CD4-positive, alpha-beta T cell treated with Interleukin-2 at 100 ng/mL for 4 hours (primary cell): ENCODE results near the gene CADPS2.

Experiments
- DNase-seq: peaks from one replicate; pipeline ENCODE4 v3.0.0-alpha.2; 2020; ENCODE audit warnings: low spot score

Gene CADPS2

DNA sequence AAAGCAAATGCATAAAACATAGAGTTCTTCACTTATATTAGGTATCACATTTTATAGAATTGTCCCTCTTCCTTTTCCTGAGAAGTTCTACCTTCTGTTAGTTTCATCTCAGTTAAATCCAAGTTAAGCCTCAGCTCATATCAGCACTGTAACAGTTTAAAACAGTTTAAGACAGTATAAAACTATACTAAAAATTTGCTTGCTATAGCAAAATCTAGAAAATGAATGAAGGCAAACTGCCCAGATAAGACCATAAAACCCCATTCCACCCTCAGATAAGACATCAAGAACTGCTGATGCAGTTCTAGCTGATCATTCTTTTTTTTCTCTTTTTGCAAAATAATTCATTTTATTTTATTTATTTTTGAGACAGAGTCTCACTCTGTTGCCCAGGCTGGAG is 364.5 kb downstream of the CADPS2 start:
- no peak for DNase-seq

DNA sequence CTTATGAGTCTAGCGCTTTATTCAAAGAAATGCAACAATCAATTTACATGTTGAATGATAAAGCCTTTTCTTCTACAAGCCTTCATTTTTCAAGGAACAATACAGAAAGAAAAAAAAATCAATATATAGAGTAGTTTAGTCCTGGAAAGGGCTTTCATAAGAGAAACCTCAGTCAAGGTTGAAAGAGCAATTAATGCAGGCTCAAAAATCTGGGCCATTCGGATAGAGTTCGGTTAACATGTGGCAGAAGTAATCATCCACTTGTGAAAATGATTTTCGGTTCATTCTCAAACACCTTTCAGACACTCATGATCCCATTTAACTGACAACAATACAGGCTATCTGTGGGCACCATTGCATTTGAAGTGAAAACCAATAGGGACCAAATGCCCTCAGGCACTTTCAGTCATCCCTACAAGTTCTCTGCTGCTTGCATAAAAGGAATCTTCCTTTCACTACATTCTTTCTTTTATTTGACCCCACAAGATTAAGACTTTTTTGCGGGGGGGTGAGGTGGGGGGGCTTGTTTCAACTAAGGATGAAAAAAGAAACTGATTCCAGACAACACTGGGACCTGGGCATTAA is 365.2 kb downstream of the CADPS2 start:
- DNase-seq = no peak

- DNase-seq = no peak
Observed at GRCh38 chr7:122518488-122518887, 367.8 kb downstream of the CADPS2 start.

DNA sequence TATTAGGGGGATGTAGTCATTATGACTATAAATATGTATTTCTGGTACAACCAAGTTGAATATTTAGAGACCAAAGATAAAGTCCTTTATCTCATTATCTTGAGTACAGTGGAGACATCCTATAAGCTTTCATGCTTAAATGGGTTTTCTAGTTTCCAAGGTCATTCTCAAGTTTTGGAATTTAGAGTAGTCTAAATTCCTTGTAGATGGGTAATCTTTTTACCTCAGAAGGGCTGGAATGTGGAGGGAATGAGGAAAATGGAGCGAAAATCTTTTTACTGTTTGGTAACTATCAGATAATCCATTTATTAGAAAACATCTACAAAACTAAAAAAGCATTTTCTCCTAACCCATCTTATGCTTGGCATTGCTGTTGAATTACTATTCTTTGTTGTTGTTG is 368.7 kb downstream of the CADPS2 start:
- DNase-seq = no peak

DNA sequence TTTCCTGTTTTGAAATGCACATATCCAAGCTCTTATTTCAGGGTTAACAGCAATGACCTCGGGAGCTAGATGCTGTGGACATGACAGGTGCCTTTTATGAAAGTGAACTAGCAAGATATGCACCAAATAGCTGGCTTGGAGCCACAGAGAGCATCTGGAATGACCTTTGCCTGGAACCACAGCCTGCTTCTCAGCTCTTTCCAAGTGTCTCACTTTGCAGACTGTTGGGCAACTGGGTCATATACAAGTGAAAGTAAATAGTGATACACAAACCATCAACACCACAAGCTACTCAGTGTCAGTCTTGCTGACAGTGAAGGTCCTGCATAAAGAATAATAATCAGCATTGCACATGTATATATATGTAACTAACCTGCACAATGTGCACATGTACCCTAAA is 370.9 kb downstream of the CADPS2 start:
- no peak for DNase-seq

GRCh38 chr7:122511268-122511667 is 375.0 kb downstream of the CADPS2 start:
- DNase-seq = no peak

DNA sequence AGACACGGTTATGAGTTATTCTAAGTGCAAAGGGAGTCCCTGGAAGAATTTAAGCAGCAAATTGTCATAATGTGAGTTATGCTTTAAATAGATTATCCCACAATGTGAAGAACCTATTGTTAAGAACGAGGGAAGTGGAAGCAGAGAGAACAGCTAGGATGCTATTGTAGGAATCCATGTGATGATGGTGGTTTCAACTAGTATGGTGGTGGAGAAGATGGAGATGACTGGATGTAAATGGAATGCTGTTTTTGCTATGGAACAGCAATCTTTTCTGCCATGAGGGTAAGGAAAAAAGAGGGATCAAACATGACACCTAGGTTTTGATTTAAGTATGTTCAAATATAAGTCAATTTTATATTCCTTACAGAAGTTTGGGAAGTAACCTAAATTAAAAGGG is 378.7 kb downstream of the CADPS2 start:
- DNase-seq = no peak

DNA sequence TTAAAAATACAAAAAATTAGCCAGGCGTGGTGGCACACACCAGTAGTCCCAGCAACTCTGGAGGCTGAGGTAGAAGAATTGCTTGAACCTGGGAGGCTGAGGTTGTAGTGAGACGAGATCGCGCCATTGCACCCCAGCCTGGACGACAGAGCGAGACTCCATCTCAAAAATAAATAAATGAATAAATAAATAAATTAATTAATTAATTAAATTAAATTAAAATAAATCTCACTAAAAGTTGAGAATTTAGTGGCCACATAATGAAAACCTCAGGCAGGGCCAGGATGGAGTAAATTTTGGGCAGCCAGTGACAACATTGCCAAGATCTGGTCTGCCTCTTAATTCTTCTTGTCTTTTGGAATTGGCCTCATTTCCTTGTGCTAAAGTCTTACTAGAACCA is 394.3 kb downstream of the CADPS2 start:
- DNase-seq = no peak

DNA sequence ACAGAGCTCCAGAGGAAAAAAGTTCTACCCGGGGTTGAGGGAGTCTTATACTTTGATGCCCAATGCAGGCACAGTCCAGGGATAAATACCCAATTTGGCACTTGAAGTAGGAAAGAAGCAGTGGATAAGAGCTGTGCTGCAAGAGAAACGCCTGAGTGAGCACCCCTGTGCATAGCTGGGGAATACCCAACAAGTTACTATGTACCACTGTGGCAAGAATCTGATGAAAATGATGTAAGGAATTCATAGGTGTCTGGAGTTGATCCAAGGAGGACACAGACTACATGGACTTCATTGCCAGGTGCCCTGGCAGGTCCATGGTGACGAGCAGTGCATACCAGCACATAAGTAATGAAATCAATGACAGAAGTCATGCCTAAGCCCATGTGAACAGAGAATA is 398.0 kb downstream of the CADPS2 start:
- no peak for DNase-seq

DNA sequence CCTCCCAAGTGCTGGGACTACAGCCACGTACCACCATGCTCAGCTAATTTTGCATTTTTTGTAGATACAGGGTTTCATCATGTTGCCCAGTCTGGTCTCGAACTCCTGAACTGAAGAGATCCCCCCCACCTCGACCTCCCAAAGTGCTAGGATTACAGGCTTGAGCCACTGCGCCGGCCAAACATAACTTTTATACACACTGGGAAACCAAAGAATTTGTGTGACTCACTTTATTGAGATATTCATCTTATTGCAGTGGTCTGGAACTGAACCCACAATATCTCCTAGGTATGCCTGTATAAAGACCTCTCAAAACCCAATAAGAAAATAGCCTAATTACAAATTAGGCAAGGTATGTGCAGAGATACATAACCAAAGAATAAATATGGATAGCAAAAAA is 399.1 kb downstream of the CADPS2 start:
- no peak for DNase-seq

GRCh38 chr7:122485856-122486255 is 400.4 kb downstream of the CADPS2 start:
- DNase-seq = no peak

DNA sequence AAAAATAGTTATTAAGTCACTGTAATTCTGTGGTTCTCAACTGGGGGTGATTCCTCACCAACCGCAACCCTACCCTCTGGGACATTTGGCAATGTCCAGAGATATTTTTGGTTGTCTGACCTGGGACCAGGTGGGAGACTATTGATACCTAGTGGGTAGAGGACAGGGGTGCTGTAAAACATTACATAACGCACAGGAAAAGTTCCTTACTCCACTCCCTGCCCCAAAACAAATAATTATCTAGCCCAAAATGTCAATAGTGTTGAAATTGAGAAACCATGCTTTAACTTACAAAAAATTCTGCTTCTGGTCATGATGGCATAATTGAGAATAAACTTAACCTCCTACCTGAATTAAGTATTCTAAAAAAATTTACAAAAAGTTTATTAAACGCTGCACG is 404.0 kb downstream of the CADPS2 start:
- DNase-seq = no peak

- no peak for DNase-seq
Observed at GRCh38 chr7:122470859-122471258, 415.4 kb downstream of the CADPS2 start.

DNA sequence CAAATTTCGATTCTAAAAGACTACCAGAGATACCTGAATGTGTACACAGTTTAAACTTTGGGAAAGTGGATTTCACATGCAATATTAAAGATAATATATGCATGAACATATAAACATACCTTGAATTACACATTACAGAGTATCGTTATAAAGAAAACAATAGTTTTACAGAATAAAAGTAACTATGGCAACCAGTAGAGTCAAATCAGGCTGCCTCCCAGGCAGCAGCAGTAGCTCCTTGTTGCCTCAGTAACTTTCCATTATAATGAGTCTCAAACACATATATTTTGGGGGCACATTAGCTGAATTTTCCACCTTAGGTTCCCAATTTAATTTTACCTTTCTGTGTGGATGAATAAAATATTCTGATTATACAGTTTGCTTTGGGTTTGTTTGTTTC is 417.3 kb downstream of the CADPS2 start:
- no peak for DNase-seq

GRCh38 chr7:122467661-122468449 is 418.4 kb downstream of the CADPS2 start:
- no peak for DNase-seq

DNA sequence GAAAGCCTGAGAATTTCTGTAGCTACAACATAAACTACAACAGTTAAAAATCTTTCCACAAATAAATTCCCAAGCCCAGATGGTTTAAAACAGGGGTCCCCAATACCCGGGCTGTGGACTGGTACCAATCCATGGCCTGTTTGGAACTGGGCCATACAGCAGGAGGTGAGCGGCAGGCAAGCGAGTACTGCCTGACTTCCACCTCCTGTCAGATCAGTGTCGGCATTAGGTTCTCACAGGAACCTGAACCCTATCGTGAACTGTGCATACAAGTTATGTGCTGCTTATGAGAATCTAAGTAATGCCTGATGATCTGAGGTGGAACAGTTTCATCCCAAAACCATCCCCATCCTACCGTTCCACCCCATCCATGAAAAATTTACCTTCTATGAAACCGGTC is 421.0 kb downstream of the CADPS2 start:
- no peak for DNase-seq

- DNase-seq = no peak
Observed at GRCh38 chr7:122463631-122464030, 422.6 kb downstream of the CADPS2 start.

GRCh38 chr7:122460936-122461335 is 425.3 kb downstream of the CADPS2 start:
- no peak for DNase-seq

GRCh38 chr7:122457969-122458368 is 428.3 kb downstream of the CADPS2 start:
- DNase-seq = no peak

DNA sequence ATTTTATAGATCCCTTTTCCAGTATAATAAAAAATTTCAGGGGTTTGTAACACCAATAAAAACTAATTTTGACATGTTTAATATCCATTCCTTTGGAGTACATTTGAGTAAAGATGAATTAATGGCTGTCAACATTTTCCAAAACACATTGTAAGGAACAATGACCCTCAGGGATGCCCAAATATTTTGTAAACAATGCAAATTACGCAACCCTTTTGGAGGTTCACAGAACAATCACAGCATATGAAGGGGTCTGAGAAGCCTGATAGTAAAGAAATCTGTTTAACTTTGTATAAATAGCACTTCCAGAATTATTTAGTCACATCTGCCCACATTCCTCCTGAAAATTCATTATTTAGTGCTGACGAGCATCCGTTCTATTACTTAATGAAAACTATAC is 428.9 kb downstream of the CADPS2 start:
- DNase-seq = no peak

DNA sequence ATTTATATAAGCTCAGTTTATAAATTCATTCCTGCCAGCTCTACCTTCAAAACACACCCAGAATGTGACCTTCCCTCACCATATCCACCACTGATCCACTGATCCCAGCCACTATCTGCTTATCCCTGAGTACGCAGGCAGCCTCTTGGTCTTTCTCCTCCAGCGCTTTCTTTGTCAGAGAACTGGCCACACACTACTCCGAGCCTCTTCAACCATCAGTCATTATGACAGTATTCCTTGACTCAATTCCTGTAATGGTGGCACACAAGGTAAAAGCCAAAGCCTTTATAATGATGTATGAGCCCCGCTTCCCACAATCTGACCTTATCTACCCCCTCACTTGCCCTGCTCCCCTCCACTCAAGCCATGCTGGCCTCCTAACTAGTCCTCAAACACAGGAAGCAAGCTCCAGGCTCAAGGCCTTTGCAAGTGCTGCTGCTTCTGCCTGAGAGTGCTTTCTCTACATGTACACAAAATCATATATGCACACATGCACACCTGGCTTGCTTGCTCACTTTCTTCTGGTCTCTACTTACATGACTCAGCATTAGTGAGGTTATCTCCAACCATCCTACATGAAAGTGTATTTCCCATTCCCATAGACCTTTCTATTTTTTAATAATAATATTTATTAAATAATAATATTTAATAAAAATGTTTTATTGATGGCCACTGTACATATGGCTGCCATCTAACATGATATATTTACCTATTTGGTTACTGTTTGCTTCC is 431.3 kb downstream of the CADPS2 start:
- DNase-seq = no peak

GRCh38 chr7:122453432-122453831 is 432.8 kb downstream of the CADPS2 start:
- DNase-seq = no peak

- DNase-seq = no peak
Observed at GRCh38 chr7:122448893-122449589, 437.2 kb downstream of the CADPS2 start.
